CD4-positive, alpha-beta T cell (primary cell): Measurements from ENCODE around the gene LEP. TPM values are rescaled to one million over a fixed set of nuclear protein-coding genes. Genes with fewer than 3 reads are reported as not detected.

Source experiments
- ATAC-seq: fragments of 200-7000 bp; cut with Tn5 transposase; one replicate; pipeline ENCODE4 v1.10.0; 2022; ENCODE audit warnings: mild to moderate bottlenecking; ENCODE audit not compliant: poor library complexity
- CTCF ChIA-PET: fragments of 350-600 bp; sonication (Branson Sonifier 250); formaldehyde crosslinking; loops from one replicate; lab custom pipeline; 2021; ENCODE audit warnings: antibody characterized with exemption, inconsistent platforms; lab: Charles Lee
- POLR2A ChIA-PET: fragments of 350-600 bp; sonication (Branson Sonifier 250); formaldehyde crosslinking; loops from one replicate; lab custom pipeline; 2021; ENCODE audit warnings: antibody characterized with exemption, inconsistent platforms; lab: Charles Lee
- DNase-seq, 14 experiments: peaks; one replicate each; pipeline ENCODE4 v3.0.0-alpha.2; 2013 to 2020; ENCODE audit warnings: mixed read lengths in 2 of 14
- H3K27ac ChIP-seq, 2 donors: one replicate each; pipeline versions ENCODE4 v1.5.1 to v1.7.0; 2013; ENCODE audit warnings: low read length in 2 of 2, low read depth in 1 of 2, mild to moderate bottlenecking in 1 of 2
- H3K27me3 ChIP-seq, 2 experiments: 1 replicate in 1 of 2; 2 replicates in 1 of 2; pipeline versions ENCODE4 v1.6.1 to v1.7.0; 2013; ENCODE audit warnings: low read length in 2 of 2, control low read depth in 1 of 2, mild to moderate bottlenecking in 1 of 2, moderate library complexity in 1 of 2; ENCODE audit not compliant: insufficient read depth in 2 of 2, control insufficient read depth in 1 of 2
- H3K36me3 ChIP-seq: one replicate; pipeline ENCODE4 v1.6.1; 2013; ENCODE audit warnings: low read length, control low read depth; ENCODE audit not compliant: insufficient read depth
- H3K4me1 ChIP-seq: one replicate; pipeline ENCODE4 v1.6.1; 2013; ENCODE audit warnings: low read length, control low read depth; ENCODE audit not compliant: insufficient read depth
- H3K4me3 ChIP-seq: one replicate; pipeline ENCODE4 v1.5.1; 2013; ENCODE audit warnings: mild to moderate bottlenecking, low read length, moderate library complexity
- H3K9me3 ChIP-seq, 2 experiments: 1 replicate in 1 of 2; 2 replicates in 1 of 2; pipeline versions ENCODE4 v1.6.1 to v1.7.0; 2013; ENCODE audit warnings: low read length in 2 of 2, mild to moderate bottlenecking in 2 of 2, control low read depth in 1 of 2, moderate library complexity in 1 of 2; ENCODE audit not compliant: control insufficient read depth in 1 of 2, insufficient read depth in 1 of 2
- H3K27ac Mint-ChIP-seq: one replicate; pipeline ENCODE4 v1.8.0; 2020; ENCODE audit warnings: mixed read lengths
- H3K27me3 Mint-ChIP-seq: one replicate; pipeline ENCODE4 v1.8.0; 2021; ENCODE audit warnings: mixed read lengths
- H3K36me3 Mint-ChIP-seq: one replicate; pipeline ENCODE4 v1.8.0; 2021; ENCODE audit warnings: low read depth, mixed read lengths
- H3K4me1 Mint-ChIP-seq: one replicate; pipeline ENCODE4 v1.8.0; 2021; ENCODE audit warnings: low read depth, mixed read lengths
- H3K4me3 Mint-ChIP-seq: one replicate; pipeline ENCODE4 v1.8.0; 2020; ENCODE audit warnings: mild to moderate bottlenecking, mixed read lengths
- H3K9me3 Mint-ChIP-seq: one replicate; pipeline ENCODE4 v1.8.0; 2020; ENCODE audit warnings: mixed read lengths
- intact Hi-C, 2 experiments: fragments of 100-400 bp; cut with DNase I in 1 of 2; cut with micrococcal nuclease in 1 of 2; formaldehyde crosslinking; loops; one replicate each; pipeline versions ENCODE4 v1.15.1 to v1.9.0; 2023 to 2025; cut with DNase I, micrococcal nuclease
- total RNA-seq, 174 experiments: library from RNA in 2 of 174; stranded (reverse) in 2 of 174; gene quantifications; one replicate each; pipeline ENCODE4 v1.2.3 and lab custom pipeline; 2021 to 2026
- TF ChIP-seq, protein P1 (sequence below): fragments of 200-600 bp; IDR thresholded peaks from one replicate; pipeline ENCODE4 v1.8.0; 2022; ENCODE audit warnings: antibody characterized with exemption, mild to moderate bottlenecking

The LEP gene
- total RNA-seq, 2 experiments from 2014 or later, result not detected

DNA sequence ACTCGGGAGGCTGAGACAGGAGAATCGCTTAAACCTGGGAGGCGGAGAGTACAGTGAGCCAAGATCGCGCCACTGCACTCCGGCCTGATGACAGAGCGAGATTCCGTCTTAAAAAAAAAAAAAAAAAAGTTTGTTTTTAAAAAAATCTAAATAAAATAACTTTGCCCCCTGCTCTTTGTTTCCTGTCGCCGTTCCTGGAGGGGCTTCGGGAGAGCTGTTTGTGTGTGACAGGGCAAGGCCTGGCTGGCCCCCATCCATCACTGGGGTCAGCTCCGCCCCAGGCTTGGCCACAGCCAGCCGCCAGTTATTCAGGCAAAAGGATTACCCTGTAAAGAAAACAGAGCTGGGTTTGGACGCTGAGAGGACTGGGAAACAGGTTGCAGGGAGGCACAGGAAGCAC, 16.4 kb downstream of the LEP start:
- Histone ChIP-seq H3K9me3 (no peaks in the 10 kb centered on the region), H3K4me3 (no peak overlapping the region), H3K27me3 (peaks cover 0 to 2% of the 10 kb centered on the region in 2 experiments), H3K27ac (no peak overlapping the region), H3K36me3 (no peaks in the 10 kb centered on the region), H3K4me1 (no peaks in the 10 kb centered on the region)
- Mint-ChIP-seq H3K27ac (no peak overlapping the region), H3K27me3 (no peaks in the 10 kb centered on the region), H3K9me3 (no peaks in the 10 kb centered on the region), H3K4me1 (no peaks in the 10 kb centered on the region), H3K4me3 (no peak overlapping the region), H3K36me3 (no peaks in the 10 kb centered on the region)
- ATAC-seq (no peak), DNase-seq (no peak)
- intact Hi-C loops, result no loop called here
- ChIA-PET CTCF (no interaction called here), POLR2A (no interaction called here)
- TF ChIP-seq, protein P1, sequence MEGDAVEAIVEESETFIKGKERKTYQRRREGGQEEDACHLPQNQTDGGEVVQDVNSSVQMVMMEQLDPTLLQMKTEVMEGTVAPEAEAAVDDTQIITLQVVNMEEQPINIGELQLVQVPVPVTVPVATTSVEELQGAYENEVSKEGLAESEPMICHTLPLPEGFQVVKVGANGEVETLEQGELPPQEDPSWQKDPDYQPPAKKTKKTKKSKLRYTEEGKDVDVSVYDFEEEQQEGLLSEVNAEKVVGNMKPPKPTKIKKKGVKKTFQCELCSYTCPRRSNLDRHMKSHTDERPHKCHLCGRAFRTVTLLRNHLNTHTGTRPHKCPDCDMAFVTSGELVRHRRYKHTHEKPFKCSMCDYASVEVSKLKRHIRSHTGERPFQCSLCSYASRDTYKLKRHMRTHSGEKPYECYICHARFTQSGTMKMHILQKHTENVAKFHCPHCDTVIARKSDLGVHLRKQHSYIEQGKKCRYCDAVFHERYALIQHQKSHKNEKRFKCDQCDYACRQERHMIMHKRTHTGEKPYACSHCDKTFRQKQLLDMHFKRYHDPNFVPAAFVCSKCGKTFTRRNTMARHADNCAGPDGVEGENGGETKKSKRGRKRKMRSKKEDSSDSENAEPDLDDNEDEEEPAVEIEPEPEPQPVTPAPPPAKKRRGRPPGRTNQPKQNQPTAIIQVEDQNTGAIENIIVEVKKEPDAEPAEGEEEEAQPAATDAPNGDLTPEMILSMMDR, result no peak

DNA sequence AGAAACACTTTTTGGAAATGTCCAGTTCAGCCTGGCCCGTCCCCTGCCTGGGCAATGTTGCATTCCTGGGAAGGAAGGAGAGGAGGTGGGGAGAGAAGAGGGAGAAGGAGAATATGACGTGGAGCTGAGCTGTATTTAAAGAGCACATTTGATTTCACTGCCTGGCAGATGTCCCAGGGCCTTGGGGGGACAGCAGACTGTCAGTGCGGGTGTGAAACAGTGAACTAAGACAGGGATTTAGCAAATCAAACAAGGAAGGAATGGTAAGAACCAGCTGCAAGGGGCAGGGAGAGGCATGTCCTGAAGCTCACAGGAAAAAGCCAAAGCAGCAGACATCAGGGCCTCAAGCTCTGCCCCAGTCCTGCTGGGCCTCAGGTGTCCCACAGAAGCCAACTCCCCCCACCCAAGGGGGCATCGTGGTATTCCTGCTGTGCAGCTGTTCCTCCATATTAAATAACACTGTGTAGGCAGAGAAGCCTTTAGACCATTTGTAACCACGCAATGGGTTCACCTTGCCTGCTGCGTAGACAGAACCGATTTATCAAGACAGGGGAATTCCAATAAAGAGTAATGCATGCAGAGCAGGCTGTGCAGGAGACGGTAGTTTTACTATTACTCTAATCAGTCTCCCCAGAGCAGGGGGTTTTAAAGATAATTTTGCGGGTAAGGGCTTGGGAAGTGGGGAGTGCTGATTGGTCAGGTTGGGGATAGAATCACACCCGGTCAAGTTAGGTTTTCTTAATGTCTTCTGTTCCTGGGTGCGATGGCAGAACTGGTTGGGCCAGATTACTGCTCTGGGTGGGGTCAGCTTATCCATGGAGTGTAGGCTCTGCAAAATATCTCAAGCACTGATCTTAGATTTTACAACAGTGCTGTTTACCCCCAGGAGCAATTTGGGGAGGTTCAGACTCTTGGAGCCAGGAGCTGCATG, 18.3 kb downstream of the LEP start:
- no peak overlapping the region for H3K4me3 Mint-ChIP-seq
- Histone ChIP-seq H3K4me1 (no peaks in the 10 kb centered on the region), H3K27me3 (peaks cover 0 to 5% of the 10 kb centered on the region in 2 experiments), H3K4me3 (no peak overlapping the region), H3K36me3 (no peaks in the 10 kb centered on the region), H3K27ac (no peak overlapping the region), H3K9me3 (no peaks in the 10 kb centered on the region)
- CTCF ChIA-PET, result no interaction called here
- intact Hi-C loops, result no loop called here
- H3K27ac Mint-ChIP-seq, result no peak overlapping the region
- no peak for DNase-seq
- no peaks in the 10 kb centered on the region for H3K9me3 Mint-ChIP-seq
- H3K36me3 Mint-ChIP-seq, result no peaks in the 10 kb centered on the region
- ATAC-seq, result no peak
- no peaks in the 10 kb centered on the region for H3K27me3 Mint-ChIP-seq
- TF ChIP-seq, protein P1, result no peak
- H3K4me1 Mint-ChIP-seq, result no peaks in the 10 kb centered on the region
- POLR2A ChIA-PET, result no interaction called here

DNA sequence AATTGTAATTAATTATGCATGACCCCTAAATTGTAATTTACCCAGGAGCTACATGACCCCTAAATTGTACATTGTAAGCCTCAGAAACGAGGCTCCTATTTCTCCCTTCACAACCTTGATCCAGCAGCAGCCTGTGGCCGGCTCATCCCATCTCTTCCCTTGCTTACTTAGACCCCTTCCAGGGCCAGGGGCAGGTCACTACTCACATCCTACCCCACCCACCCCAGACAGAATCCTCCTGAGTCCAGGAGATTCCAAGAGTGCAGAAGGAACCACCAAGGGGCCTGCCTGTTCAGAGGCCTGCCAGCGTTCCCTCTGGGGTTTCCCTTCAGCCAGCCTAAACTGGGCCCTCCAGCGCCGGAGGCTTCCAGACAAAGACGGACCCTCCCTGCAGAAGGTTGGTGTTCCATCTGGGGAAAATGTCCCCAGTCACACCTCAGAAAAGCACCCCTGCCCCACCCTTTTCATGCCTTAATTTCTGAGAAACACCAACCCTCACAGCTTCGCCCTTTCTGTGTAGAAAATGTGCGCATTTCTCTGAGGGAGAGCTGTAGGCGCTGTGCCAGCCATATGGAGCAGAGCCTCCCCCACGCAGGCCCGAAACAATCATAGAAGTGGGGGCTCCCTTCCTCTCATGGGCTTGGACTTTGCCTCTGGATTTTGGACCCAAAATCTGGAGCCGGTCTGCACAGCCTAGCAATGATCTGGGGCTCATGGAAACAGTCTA, 19.2 kb downstream of the LEP start:
- POLR2A ChIA-PET, result no interaction called here
- no peaks in the 10 kb centered on the region for H3K27me3 Mint-ChIP-seq
- DNase-seq (no peak), ATAC-seq (no peak)
- Histone ChIP-seq H3K4me3 (no peak overlapping the region), H3K27ac (no peak overlapping the region), H3K4me1 (no peaks in the 10 kb centered on the region), H3K27me3 (peaks cover 0 to 5% of the 10 kb centered on the region in 2 experiments), H3K36me3 (no peaks in the 10 kb centered on the region), H3K9me3 (no peaks in the 10 kb centered on the region)
- no peaks in the 10 kb centered on the region for H3K36me3 Mint-ChIP-seq
- no peaks in the 10 kb centered on the region for H3K4me1 Mint-ChIP-seq
- CTCF ChIA-PET, result no interaction called here
- H3K4me3 Mint-ChIP-seq, result no peak overlapping the region
- TF ChIP-seq, protein P1, result no peak
- no peaks in the 10 kb centered on the region for H3K9me3 Mint-ChIP-seq
- intact Hi-C loops, result no loop called here
- H3K27ac Mint-ChIP-seq, result no peak overlapping the region
